GM10248 (cell line): ENCODE results near the gene L3MBTL3.
A peak's percentile ranks its signal among the peaks of the same experiment; 100 is the strongest.
"Not testable (repeated sequence)": the region's sequence is repeated elsewhere in the genome, so short reads cannot be mapped to it uniquely, and the experiment has no call there.

Experiments
- CTCF ChIA-PET: fragments of 300-600 bp; sonication (Branson Sonifier 250); formaldehyde crosslinking; extraction: SDS; loops from one replicate; lab custom pipeline; 2021; ENCODE audit warnings: antibody characterized with exemption; lab: Yijun Ruan, JAX
- POLR2A ChIA-PET: fragments of 350-650 bp; sonication (Branson Sonifier 250); formaldehyde crosslinking; extraction: SDS; loops from one replicate; lab custom pipeline; 2020; ENCODE audit warnings: antibody characterized with exemption; lab: Yijun Ruan, JAX
- DNase-seq: peaks from one replicate; pipeline ENCODE4 v3.0.0; 2012; ENCODE audit errors: extremely low spot score
- CTCF ChIP-seq: IDR thresholded peaks from 2 replicates; pipeline ENCODE4 v1.5.1; 2012; ENCODE audit warnings: mild to moderate bottlenecking, low read depth; ENCODE audit errors: extremely low read depth, missing control alignments, control extremely low read depth

The L3MBTL3 gene

GRCh38 chr6:130107710-130108109 lies 89.3 kb downstream of the L3MBTL3 start:
- DNase-seq = no peak
- ChIA-PET CTCF (interaction anchor here (0.8 to 1.2 kb wide), 2 partner anchors 11 to 16 kb away, joined by 3 read pairs; no protein-coding TSS in a partner anchor), POLR2A (no interaction called here)
- no peak for TF ChIP-seq CTCF

GRCh38 chr6:130111031-130111430 lies 92.7 kb downstream of the L3MBTL3 start:
- ChIA-PET CTCF (interaction anchor here (3.6 kb wide), 1 partner anchor 8 kb away, joined by 14 read pairs; no protein-coding TSS in a partner anchor), POLR2A (no interaction called here)
- TF ChIP-seq CTCF = no peak
- DNase-seq = no peak

GRCh38 chr6:130113201-130113710 lies 94.9 kb downstream of the L3MBTL3 start:
- no peak for TF ChIP-seq CTCF
- ChIA-PET POLR2A (no interaction called here), CTCF (interaction anchor here (2.7 to 3.6 kb wide), 2 partner anchors 10 to 17 kb away, joined by 8 to 14 read pairs; no protein-coding TSS in a partner anchor)

GRCh38 chr6:130115036-130115435 lies 96.7 kb downstream of the L3MBTL3 start:
- ChIA-PET CTCF (interaction anchor here (0.7 to 1.8 kb wide), 3 partner anchors 8 to 108 kb away, joined by 3 to 4 read pairs (median 4); no protein-coding TSS in a partner anchor), POLR2A (interaction anchor here (0.7 kb wide), 1 partner anchor 37 kb away, joined by 3 read pairs; no protein-coding TSS in a partner anchor)
- DNase-seq = peak; percentile 58
- TF ChIP-seq CTCF = no peak

More at GRCh38 chr6:130113201-130113710, 94.9 kb downstream of the L3MBTL3 start:
- no peak for DNase-seq

GRCh38 chr6:130116273-130116672 lies 97.9 kb downstream of the L3MBTL3 start:
- DNase-seq = no peak
- CTCF ChIA-PET = interaction anchor here (1.8 kb wide), 1 partner anchor 107 kb away, joined by 4 read pairs; no protein-coding TSS in a partner anchor
- POLR2A ChIA-PET = no interaction called here
- no peak for TF ChIP-seq CTCF

- DNase-seq, POLR2A ChIA-PET, CTCF ChIA-PET: not testable (repeated sequence)
These were observed 98.9 kb downstream of the L3MBTL3 start for GRCh38 chr6:130117187-130117701.

- DNase-seq = no peak
- ChIA-PET POLR2A (interaction anchor here (0.5 kb wide), 1 partner anchor 457 kb away, joined by 11 read pairs; no protein-coding TSS in a partner anchor), CTCF (interaction anchor here (1.1 kb wide), 1 partner anchor 10 kb away, joined by 3 read pairs; no protein-coding TSS in a partner anchor)
- TF ChIP-seq CTCF = no peak
These were observed 99.9 kb downstream of the L3MBTL3 start for GRCh38 chr6:130118236-130118635.
